NAMALWA (cell line): Measurements from ENCODE around the gene IL1RAPL1.

Source experiments
- DNase-seq: peaks from one replicate; pipeline ENCODE4 v3.0.0-alpha.2; 2015; ENCODE audit warnings: low spot score

The IL1RAPL1 gene

GRCh38 chrX:29535212-29536162 is 948.2 kb downstream of the IL1RAPL1 start:
- no peak for DNase-seq

- DNase-seq: no peak
These were observed 953.8 kb downstream of the IL1RAPL1 start for GRCh38 chrX:29541038-29541437.

GRCh38 chrX:29542152-29542551 is 954.9 kb downstream of the IL1RAPL1 start:
- no peak for DNase-seq

- DNase-seq: no peak
These were observed 958.6 kb downstream of the IL1RAPL1 start for GRCh38 chrX:29545878-29546277.

GRCh38 chrX:29547877-29548276 is 960.6 kb downstream of the IL1RAPL1 start:
- DNase-seq: no peak

- DNase-seq: no peak
These were observed 966.3 kb downstream of the IL1RAPL1 start for GRCh38 chrX:29553542-29553941.

GRCh38 chrX:29555465-29556091 is 968.3 kb downstream of the IL1RAPL1 start:
- no peak for DNase-seq

GRCh38 chrX:29560065-29560464 is 972.8 kb downstream of the IL1RAPL1 start:
- no peak for DNase-seq

GRCh38 chrX:29561417-29561816 is 974.2 kb downstream of the IL1RAPL1 start:
- DNase-seq: no peak

GRCh38 chrX:29580560-29580959 is 993.3 kb downstream of the IL1RAPL1 start:
- DNase-seq: no peak

GRCh38 chrX:29581223-29581622 is 994.0 kb downstream of the IL1RAPL1 start:
- no peak for DNase-seq

GRCh38 chrX:29587107-29587506 is 999.9 kb downstream of the IL1RAPL1 start:
- no peak for DNase-seq

- DNase-seq: no peak
These were observed 1003.7 kb downstream of the IL1RAPL1 start for GRCh38 chrX:29590921-29591320.

- DNase-seq: no peak
These were observed 1017.1 kb downstream of the IL1RAPL1 start for GRCh38 chrX:29604381-29604780.

GRCh38 chrX:29617276-29617675 is 1030.0 kb downstream of the IL1RAPL1 start:
- DNase-seq: no peak

- peak; percentile 0 for DNase-seq
These were observed 1030.5 kb downstream of the IL1RAPL1 start for GRCh38 chrX:29617725-29618124.

- no peak for DNase-seq
These were observed 1040.6 kb downstream of the IL1RAPL1 start for GRCh38 chrX:29627833-29628232.

- no peak for DNase-seq
These were observed 1047.3 kb downstream of the IL1RAPL1 start for GRCh38 chrX:29634516-29634915.

GRCh38 chrX:29636331-29636730 is 1049.1 kb downstream of the IL1RAPL1 start:
- no peak for DNase-seq

- no peak for DNase-seq
These were observed 1052.9 kb downstream of the IL1RAPL1 start for GRCh38 chrX:29640106-29640505.

- no peak for DNase-seq
These were observed 1054.2 kb downstream of the IL1RAPL1 start for GRCh38 chrX:29641461-29641860.

- no peak for DNase-seq
These were observed 1055.9 kb downstream of the IL1RAPL1 start for GRCh38 chrX:29643181-29643580.

GRCh38 chrX:29648161-29648560 is 1060.9 kb downstream of the IL1RAPL1 start:
- no peak for DNase-seq
